Measurements from ENCODE around the gene KRTAP5-5.
"Not testable (repeated sequence)": the region's sequence is repeated elsewhere in the genome, so short reads cannot be mapped to it uniquely, and the experiment has no call there.

The KRTAP5-5 gene

GRCh38 chr11:1656670-1657069 is 27.1 kb downstream of the KRTAP5-5 start:
- DNase-seq (ENCODE audit: low read depth): no peak

GRCh38 chr11:1659506-1659905 is 29.9 kb downstream of the KRTAP5-5 start:
- DNase-seq (ENCODE audit: low read depth): no peak

- DNase-seq (ENCODE audit: low read depth): no peak
Observed at GRCh38 chr11:1660111-1660867, 30.7 kb downstream of the KRTAP5-5 start.

GRCh38 chr11:1661454-1662269 is 32.1 kb downstream of the KRTAP5-5 start:
- DNase-seq (ENCODE audit: low read depth): not testable (repeated sequence)

- DNase-seq (ENCODE audit: low read depth): not testable (repeated sequence)
Observed at GRCh38 chr11:1662699-1663283, 33.2 kb downstream of the KRTAP5-5 start.

- no peak for DNase-seq (ENCODE audit: low read depth)
Observed at GRCh38 chr11:1665313-1665712, 35.7 kb downstream of the KRTAP5-5 start.

- no peak for DNase-seq (ENCODE audit: low read depth)
Observed at GRCh38 chr11:1667121-1667850, 37.7 kb downstream of the KRTAP5-5 start.

GRCh38 chr11:1667906-1668305 is 38.3 kb downstream of the KRTAP5-5 start:
- no peak for DNase-seq (ENCODE audit: low read depth)

- no peak for DNase-seq (ENCODE audit: low read depth)
Observed at GRCh38 chr11:1668911-1669473, 39.4 kb downstream of the KRTAP5-5 start.

GRCh38 chr11:1669546-1670218 is 40.1 kb downstream of the KRTAP5-5 start:
- no peak for DNase-seq (ENCODE audit: low read depth)

GRCh38 chr11:1670457-1670856 is 40.9 kb downstream of the KRTAP5-5 start:
- not testable (repeated sequence) for DNase-seq (ENCODE audit: low read depth)

- no peak for DNase-seq (ENCODE audit: low read depth)
Observed at GRCh38 chr11:1670905-1671371, 41.4 kb downstream of the KRTAP5-5 start.

- no peak for DNase-seq (ENCODE audit: low read depth)
Observed at GRCh38 chr11:1671658-1672057, 42.1 kb downstream of the KRTAP5-5 start.

- DNase-seq (ENCODE audit: low read depth): no peak
Observed at GRCh38 chr11:1672613-1673350, 43.2 kb downstream of the KRTAP5-5 start.

GRCh38 chr11:1673446-1674172 is 44.0 kb downstream of the KRTAP5-5 start:
- DNase-seq (ENCODE audit: low read depth): no peak

- DNase-seq (ENCODE audit: low read depth): no peak
Observed at GRCh38 chr11:1674173-1675131, 44.9 kb downstream of the KRTAP5-5 start.

- DNase-seq (ENCODE audit: low read depth): no peak
Observed at GRCh38 chr11:1675536-1676228, 46.1 kb downstream of the KRTAP5-5 start.

- no peak for DNase-seq (ENCODE audit: low read depth)
Observed at GRCh38 chr11:1676229-1676740, 46.7 kb downstream of the KRTAP5-5 start.
